Activated CD4-positive, alpha-beta memory T cell treated with anti-CD3 and anti-CD28 coated beads, Interleukin-2, amount 10 ng/mL, durations not matched to agents 7 days and 5 days (primary cell): ENCODE data around the gene GEMIN4. TPM values are rescaled to one million over a fixed set of nuclear protein-coding genes. Genes with fewer than 3 reads are reported as not detected.

ENCODE experiments used
- CTCF ChIA-PET: fragments of 350-600 bp; sonication (Branson Sonifier 250); formaldehyde crosslinking; loops from one replicate; lab custom pipeline; 2021; ENCODE audit warnings: antibody characterized with exemption, inconsistent platforms; lab: Charles Lee
- POLR2A ChIA-PET: fragments of 350-600 bp; sonication (Branson Sonifier 250); formaldehyde crosslinking; loops from one replicate; lab custom pipeline; 2021; ENCODE audit warnings: antibody characterized with exemption; lab: Charles Lee
- DNase-seq: peaks from one replicate; pipeline ENCODE4 v3.0.0-alpha.2; 2020
- H3K27ac Mint-ChIP-seq: one replicate; pipeline ENCODE4 v1.8.0; 2021; ENCODE audit warnings: mild to moderate bottlenecking, mixed read lengths
- H3K27me3 Mint-ChIP-seq: one replicate; pipeline ENCODE4 v1.8.0; 2021; ENCODE audit warnings: mixed read lengths
- H3K36me3 Mint-ChIP-seq: one replicate; pipeline ENCODE4 v1.8.0; 2021; ENCODE audit warnings: low read depth, mixed read lengths
- H3K4me1 Mint-ChIP-seq: one replicate; pipeline ENCODE4 v1.8.0; 2021; ENCODE audit warnings: mixed read lengths
- H3K4me3 Mint-ChIP-seq: one replicate; pipeline ENCODE4 v1.8.0; 2021; ENCODE audit warnings: mild to moderate bottlenecking, mixed read lengths
- H3K9me3 Mint-ChIP-seq: one replicate; pipeline ENCODE4 v1.8.0; 2021; ENCODE audit warnings: mixed read lengths
- total RNA-seq, 2 experiments: library from RNA; stranded (reverse); gene quantifications; one replicate each; pipeline ENCODE4 v1.2.3, GENCODE V29; 2021

Gene GEMIN4
- total RNA-seq, 2 experiments from 2014 or later = 23.1 to 25.6 TPM

GRCh38 chr17:732902-733720 lies 19.0 kb downstream of the GEMIN4 start:
- H3K4me1 Mint-ChIP-seq = peaks cover 15% of the 10 kb centered on the region
- ChIA-PET POLR2A (interaction anchor here (0.6 to 2.1 kb wide), 5 partner anchors 11 to 467 kb away, joined by 3 to 5 read pairs (median 3); no protein-coding TSS in a partner anchor), CTCF (interaction anchor here (1.5 kb wide), 1 partner anchor 321 kb away, joined by 6 read pairs; no protein-coding TSS in a partner anchor)
- H3K36me3 Mint-ChIP-seq = peaks cover 21% of the 10 kb centered on the region
- peaks cover 9% of the 10 kb centered on the region for H3K27me3 Mint-ChIP-seq
- peak overlapping the region; percentile 77 for H3K4me3 Mint-ChIP-seq
- H3K9me3 Mint-ChIP-seq = no peaks in the 10 kb centered on the region
- H3K27ac Mint-ChIP-seq = peak overlapping the region; percentile 40
- peak; percentile 47 for DNase-seq

- ChIA-PET POLR2A (interaction anchor here (0.9 to 2.1 kb wide), 3 partner anchors 11 to 19 kb away, joined by 3 to 5 read pairs (median 4); no protein-coding TSS in a partner anchor), CTCF (interaction anchor here (1.5 kb wide), 1 partner anchor 320 kb away, joined by 6 read pairs; no protein-coding TSS in a partner anchor)
- Mint-ChIP-seq H3K4me1 (peaks cover 15% of the 10 kb centered on the region), H3K4me3 (peak within 1 kb of the TSS; percentile 77), H3K27me3 (peaks cover 9% of the 10 kb centered on the region), H3K9me3 (no peaks in the 10 kb centered on the region), H3K27ac (peak within 1 kb of the TSS; percentile 40), H3K36me3 (peaks cover 21% of the 10 kb centered on the region)
- DNase-seq = peak; percentile 55
Observed at GRCh38 chr17:732067-732901, 19.8 kb downstream of the GEMIN4 start, which contains the start of gene TLCD3A. TLCD3A (plus strand) TSS chr17:732596; CDS start chr17:732648, 52 bp downstream.

GRCh38 chr17:731644-732066 lies 20.4 kb downstream of the GEMIN4 start:
- peaks cover 21% of the 10 kb centered on the region for H3K36me3 Mint-ChIP-seq
- CTCF ChIA-PET = interaction anchor here (1.4 kb wide), 1 partner anchor 249 kb away, joined by 5 read pairs; no protein-coding TSS in a partner anchor
- H3K9me3 Mint-ChIP-seq = no peaks in the 10 kb centered on the region
- POLR2A ChIA-PET = no interaction called here
- peak overlapping the region; percentile 66 for H3K4me3 Mint-ChIP-seq
- H3K27me3 Mint-ChIP-seq = peaks cover 9% of the 10 kb centered on the region
- H3K27ac Mint-ChIP-seq = no peak overlapping the region
- DNase-seq = no peak
- peaks cover 15% of the 10 kb centered on the region for H3K4me1 Mint-ChIP-seq

- no peak overlapping the region for H3K4me3 Mint-ChIP-seq
- DNase-seq = no peak
- peaks cover 10% of the 10 kb centered on the region for H3K36me3 Mint-ChIP-seq
- H3K4me1 Mint-ChIP-seq = peaks cover 10% of the 10 kb centered on the region
- H3K27ac Mint-ChIP-seq = no peak overlapping the region
- POLR2A ChIA-PET = no interaction called here
- CTCF ChIA-PET = no interaction called here
- H3K9me3 Mint-ChIP-seq = no peaks in the 10 kb centered on the region
- H3K27me3 Mint-ChIP-seq = peaks cover 9% of the 10 kb centered on the region
Observed at GRCh38 chr17:728911-729310, 23.2 kb downstream of the GEMIN4 start.

- no peaks in the 10 kb centered on the region for H3K36me3 Mint-ChIP-seq
- H3K4me1 Mint-ChIP-seq = no peaks in the 10 kb centered on the region
- H3K27ac Mint-ChIP-seq = no peak overlapping the region
- no peaks in the 10 kb centered on the region for H3K9me3 Mint-ChIP-seq
- DNase-seq = no peak
- H3K27me3 Mint-ChIP-seq = peaks cover 5% of the 10 kb centered on the region
- no peak overlapping the region for H3K4me3 Mint-ChIP-seq
- ChIA-PET POLR2A (no interaction called here), CTCF (no interaction called here)
Observed at GRCh38 chr17:726271-726919, 25.7 kb downstream of the GEMIN4 start.

- POLR2A ChIA-PET = no interaction called here
- no peaks in the 10 kb centered on the region for H3K4me1 Mint-ChIP-seq
Observed at GRCh38 chr17:725746-726145, 26.3 kb downstream of the GEMIN4 start.

GRCh38 chr17:725084-725483 lies 27.0 kb downstream of the GEMIN4 start:
- H3K4me3 Mint-ChIP-seq = no peak overlapping the region
- no peak overlapping the region for H3K27ac Mint-ChIP-seq
- H3K9me3 Mint-ChIP-seq = no peaks in the 10 kb centered on the region
- POLR2A ChIA-PET = no interaction called here
- no peak for DNase-seq
- H3K4me1 Mint-ChIP-seq = no peaks in the 10 kb centered on the region
- no peaks in the 10 kb centered on the region for H3K36me3 Mint-ChIP-seq
- CTCF ChIA-PET = no interaction called here
- H3K27me3 Mint-ChIP-seq = peaks cover 3% of the 10 kb centered on the region

More at GRCh38 chr17:725746-726145, 26.3 kb downstream of the GEMIN4 start:
- H3K27me3 Mint-ChIP-seq = peaks cover 4% of the 10 kb centered on the region
- no peak overlapping the region for H3K27ac Mint-ChIP-seq
- no peak overlapping the region for H3K4me3 Mint-ChIP-seq
- CTCF ChIA-PET = no interaction called here
- H3K9me3 Mint-ChIP-seq = no peaks in the 10 kb centered on the region
- DNase-seq = no peak
- H3K36me3 Mint-ChIP-seq = no peaks in the 10 kb centered on the region

- Mint-ChIP-seq H3K36me3 (no peaks in the 10 kb centered on the region), H3K4me3 (no peak overlapping the region), H3K27ac (no peak overlapping the region), H3K9me3 (no peaks in the 10 kb centered on the region), H3K4me1 (no peaks in the 10 kb centered on the region), H3K27me3 (peaks cover 6% of the 10 kb centered on the region)
- DNase-seq = no peak
- ChIA-PET POLR2A (interaction anchor here (0.9 to 1.0 kb wide), 2 partner anchors 12 to 61 kb away, joined by 3 read pairs; partner anchors contain the start of genes GLOD4 and MRM3), CTCF (interaction anchor here (2.0 kb wide), 1 partner anchor 259 kb away, joined by 4 read pairs; no protein-coding TSS in a partner anchor)
Observed at GRCh38 chr17:721540-721937, 30.5 kb downstream of the GEMIN4 start.

- Mint-ChIP-seq H3K27me3 (peaks cover 6% of the 10 kb centered on the region), H3K9me3 (no peaks in the 10 kb centered on the region), H3K27ac (no peak overlapping the region), H3K4me1 (no peaks in the 10 kb centered on the region), H3K4me3 (no peak overlapping the region), H3K36me3 (no peaks in the 10 kb centered on the region)
- DNase-seq = no peak
- ChIA-PET POLR2A (interaction anchor here (0.9 kb wide), 1 partner anchor 12 kb away, joined by 3 read pairs; no protein-coding TSS in a partner anchor), CTCF (no interaction called here)
Observed at GRCh38 chr17:720706-721539, 31.1 kb downstream of the GEMIN4 start.

- H3K9me3 Mint-ChIP-seq = no peaks in the 10 kb centered on the region
- H3K4me1 Mint-ChIP-seq = peaks cover 13% of the 10 kb centered on the region
- ChIA-PET POLR2A (no interaction called here), CTCF (interaction anchor here (0.7 to 1.4 kb wide), 2 partner anchors 35 to 262 kb away, joined by 3 read pairs; no protein-coding TSS in a partner anchor)
- H3K4me3 Mint-ChIP-seq = no peak overlapping the region
- H3K27ac Mint-ChIP-seq = no peak overlapping the region
- H3K36me3 Mint-ChIP-seq = peaks cover 8% of the 10 kb centered on the region
- DNase-seq = no peak
- H3K27me3 Mint-ChIP-seq = peaks cover 6% of the 10 kb centered on the region
Observed at GRCh38 chr17:718075-718474, 34.0 kb downstream of the GEMIN4 start.

- Mint-ChIP-seq H3K36me3 (peaks cover 27% of the 10 kb centered on the region), H3K4me1 (peaks cover 29% of the 10 kb centered on the region), H3K9me3 (no peaks in the 10 kb centered on the region), H3K27ac (peak overlapping the region; percentile 1), H3K4me3 (no peak overlapping the region), H3K27me3 (no peaks in the 10 kb centered on the region)
- CTCF ChIA-PET = no interaction called here
- POLR2A ChIA-PET = no interaction called here
- no peak for DNase-seq
Observed at GRCh38 chr17:708132-708531, 43.9 kb downstream of the GEMIN4 start.
